Loucy (cell line): ENCODE results near the gene GNAQ.
A peak's percentile ranks its signal among the peaks of the same experiment; 100 is the strongest.

Experiments used
- H2AFZ ChIP-seq: fragments of 200-600 bp; sonication (generic); 2 replicates; pipeline ENCODE4 v1.6.0; 2016; ENCODE audit warnings: antibody characterized with exemption, mild to moderate bottlenecking, low read length, moderate library complexity
- H3F3A ChIP-seq: fragments of 200-600 bp; 2 replicates; pipeline ENCODE4 v1.6.0; 2016; ENCODE audit warnings: antibody characterized with exemption, low read depth, mild to moderate bottlenecking
- H3K27me3 ChIP-seq: fragments of 200-600 bp; sonication (generic); 2 replicates; pipeline ENCODE4 v1.6.1; 2014; ENCODE audit warnings: low read length, mild to moderate bottlenecking; ENCODE audit not compliant: insufficient read depth, poor library complexity, severe bottlenecking
- H3K36me3 ChIP-seq: fragments of 200-600 bp; sonication (generic); 2 replicates; pipeline ENCODE4 v1.6.1; 2016; ENCODE audit warnings: low read length; ENCODE audit not compliant: insufficient read depth
- H3K4me1 ChIP-seq: fragments of 200-600 bp; sonication (generic); 2 replicates; pipeline ENCODE4 v1.5.1; 2014; ENCODE audit warnings: low read length, mild to moderate bottlenecking; ENCODE audit not compliant: insufficient read depth, poor library complexity, severe bottlenecking
- H3K4me2 ChIP-seq: fragments of 200-600 bp; sonication (generic); 2 replicates; pipeline ENCODE4 v1.6.0; 2014; ENCODE audit warnings: antibody characterized with exemption, low read length, low read depth, mild to moderate bottlenecking; ENCODE audit not compliant: poor library complexity, severe bottlenecking
- H3K4me3 ChIP-seq: fragments of 200-600 bp; sonication (generic); 2 replicates; pipeline ENCODE4 v1.5.1; 2014; ENCODE audit warnings: low read length, mild to moderate bottlenecking, mixed read lengths; ENCODE audit not compliant: poor library complexity, severe bottlenecking
- H3K79me2 ChIP-seq: fragments of 200-600 bp; sonication (generic); 2 replicates; pipeline ENCODE4 v1.6.1; 2014; ENCODE audit warnings: low read length; ENCODE audit not compliant: insufficient read depth
- H3K9ac ChIP-seq: fragments of 200-600 bp; sonication (generic); 2 replicates; pipeline ENCODE4 v1.6.0; 2014; ENCODE audit warnings: mild to moderate bottlenecking, low read depth, low read length, moderate library complexity; ENCODE audit not compliant: poor library complexity, severe bottlenecking
- H3K9me2 ChIP-seq: fragments of 200-600 bp; sonication (generic); replicated peaks from 2 replicates; pipeline ENCODE4 v1.6.1; 2016; ENCODE audit warnings: low read depth, low read length, mixed read lengths
- H3K9me3 ChIP-seq: fragments of 200-600 bp; sonication (generic); 2 replicates; pipeline ENCODE4 v1.6.1; 2014; ENCODE audit warnings: mild to moderate bottlenecking, antibody characterized with exemption, low read length, low read depth; ENCODE audit not compliant: insufficient read depth
- H4K20me1 ChIP-seq: fragments of 200-600 bp; sonication (generic); 2 replicates; pipeline ENCODE4 v1.6.0; 2014; ENCODE audit warnings: antibody characterized with exemption, low read length, mild to moderate bottlenecking; ENCODE audit not compliant: insufficient read depth, poor library complexity, severe bottlenecking
- EZH2phosphoT487 ChIP-seq: fragments of 200-600 bp; IDR thresholded peaks from 2 replicates; pipeline ENCODE4 v1.6.1; 2018; ENCODE audit warnings: antibody characterized with exemption, mild to moderate bottlenecking, moderate library complexity, borderline replicate concordance
- TF ChIP-seq, protein P1 (sequence below): fragments of 200-600 bp; sonication (generic); conservative IDR thresholded peaks from 2 replicates; pipeline ENCODE4 v1.5.1; 2014; ENCODE audit warnings: mild to moderate bottlenecking, antibody characterized with exemption, low read length

GNAQ gene

DNA sequence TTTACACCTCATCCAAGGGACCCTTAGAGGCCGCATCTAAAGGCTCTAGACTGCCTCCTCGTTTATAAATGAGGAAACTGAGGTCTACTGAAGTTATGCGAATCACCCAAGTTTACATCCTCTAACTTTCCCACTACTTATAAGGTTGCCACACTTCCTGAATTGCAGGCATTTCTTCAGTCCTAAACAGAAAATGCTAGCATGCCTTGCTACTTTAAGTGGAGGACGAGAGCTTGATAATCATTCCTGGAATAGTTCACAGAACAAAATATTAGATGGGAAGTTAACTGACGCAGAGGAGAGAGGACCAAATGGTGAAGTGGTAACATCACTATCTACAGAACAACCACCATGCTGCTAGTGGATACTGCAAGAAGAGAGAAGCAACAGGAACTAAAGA lies 85.8 kb downstream of the GNAQ start:
- H3K79me2 ChIP-seq, result peaks cover 100% of the 10 kb centered on the region
- H3K36me3 ChIP-seq, result peaks cover 5% of the 10 kb centered on the region; the same call in 1 of the 2 replicates
- no peaks in the 10 kb centered on the region for H3K9me2 ChIP-seq
- TF ChIP-seq EZH2phosphoT487, result no peak
- TF ChIP-seq, protein P1, sequence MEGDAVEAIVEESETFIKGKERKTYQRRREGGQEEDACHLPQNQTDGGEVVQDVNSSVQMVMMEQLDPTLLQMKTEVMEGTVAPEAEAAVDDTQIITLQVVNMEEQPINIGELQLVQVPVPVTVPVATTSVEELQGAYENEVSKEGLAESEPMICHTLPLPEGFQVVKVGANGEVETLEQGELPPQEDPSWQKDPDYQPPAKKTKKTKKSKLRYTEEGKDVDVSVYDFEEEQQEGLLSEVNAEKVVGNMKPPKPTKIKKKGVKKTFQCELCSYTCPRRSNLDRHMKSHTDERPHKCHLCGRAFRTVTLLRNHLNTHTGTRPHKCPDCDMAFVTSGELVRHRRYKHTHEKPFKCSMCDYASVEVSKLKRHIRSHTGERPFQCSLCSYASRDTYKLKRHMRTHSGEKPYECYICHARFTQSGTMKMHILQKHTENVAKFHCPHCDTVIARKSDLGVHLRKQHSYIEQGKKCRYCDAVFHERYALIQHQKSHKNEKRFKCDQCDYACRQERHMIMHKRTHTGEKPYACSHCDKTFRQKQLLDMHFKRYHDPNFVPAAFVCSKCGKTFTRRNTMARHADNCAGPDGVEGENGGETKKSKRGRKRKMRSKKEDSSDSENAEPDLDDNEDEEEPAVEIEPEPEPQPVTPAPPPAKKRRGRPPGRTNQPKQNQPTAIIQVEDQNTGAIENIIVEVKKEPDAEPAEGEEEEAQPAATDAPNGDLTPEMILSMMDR, result no peak
- no peaks in the 10 kb centered on the region for H3K9me3 ChIP-seq
- H3K9ac ChIP-seq, result no peak overlapping the region
- no peak overlapping the region for H2AFZ ChIP-seq
- no peak overlapping the region for H3K4me3 ChIP-seq
- peak overlapping the region; percentile 1 for H3K4me2 ChIP-seq
- peaks cover 91% of the 10 kb centered on the region for H4K20me1 ChIP-seq
- peaks cover 72% of the 10 kb centered on the region for H3K4me1 ChIP-seq
- H3F3A ChIP-seq, result peaks cover 9% of the 10 kb centered on the region; the same call in 1 of the 2 replicates
- no peaks in the 10 kb centered on the region for H3K27me3 ChIP-seq

DNA sequence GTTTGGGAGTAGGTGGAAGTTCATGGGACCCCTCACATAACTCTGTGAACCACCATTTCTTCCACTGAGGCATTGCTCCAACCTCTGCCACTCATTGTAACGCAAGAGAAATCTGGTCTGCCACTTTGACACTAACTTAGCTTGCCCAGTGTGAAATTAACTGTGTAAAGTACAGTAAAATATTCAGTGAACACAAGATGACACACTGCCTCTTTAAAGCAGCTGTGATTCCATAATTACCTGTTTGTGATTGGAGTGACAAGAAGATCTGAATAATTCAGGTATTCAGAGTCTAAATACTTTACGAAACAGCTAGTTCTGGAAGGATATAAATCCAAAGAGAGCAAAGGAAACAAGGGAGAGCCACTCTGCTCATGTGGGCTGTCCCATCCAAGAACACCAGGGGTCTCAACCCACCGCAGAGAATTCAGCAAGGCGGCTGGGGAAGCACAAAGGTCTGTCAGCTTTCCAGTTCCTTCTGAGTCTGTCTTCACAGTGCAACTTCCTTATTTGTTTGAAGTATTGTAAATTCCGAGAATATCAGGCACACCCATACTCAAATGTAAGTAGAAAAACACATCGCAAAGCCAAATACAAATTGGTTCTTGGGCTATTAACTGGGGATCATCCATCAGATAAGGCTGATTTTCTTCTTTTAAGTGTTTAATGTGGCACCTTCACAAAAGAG lies 86.9 kb downstream of the GNAQ start:
- peaks cover 5% of the 10 kb centered on the region; the same call in 1 of the 2 replicates for H3K36me3 ChIP-seq
- no peak overlapping the region for H3K9ac ChIP-seq
- H3K4me3 ChIP-seq, result no peak overlapping the region
- H3K9me2 ChIP-seq, result no peaks in the 10 kb centered on the region
- H3K9me3 ChIP-seq, result no peaks in the 10 kb centered on the region
- H3F3A ChIP-seq, result peaks cover 9% of the 10 kb centered on the region; the same call in 1 of the 2 replicates
- peaks cover 88% of the 10 kb centered on the region for H4K20me1 ChIP-seq
- H3K79me2 ChIP-seq, result peaks cover 100% of the 10 kb centered on the region
- H3K4me1 ChIP-seq, result peaks cover 62% of the 10 kb centered on the region
- H3K4me2 ChIP-seq, result peak overlapping the region; percentile 60
- no peak for TF ChIP-seq EZH2phosphoT487
- no peaks in the 10 kb centered on the region for H3K27me3 ChIP-seq
- H2AFZ ChIP-seq, result no peak overlapping the region

DNA sequence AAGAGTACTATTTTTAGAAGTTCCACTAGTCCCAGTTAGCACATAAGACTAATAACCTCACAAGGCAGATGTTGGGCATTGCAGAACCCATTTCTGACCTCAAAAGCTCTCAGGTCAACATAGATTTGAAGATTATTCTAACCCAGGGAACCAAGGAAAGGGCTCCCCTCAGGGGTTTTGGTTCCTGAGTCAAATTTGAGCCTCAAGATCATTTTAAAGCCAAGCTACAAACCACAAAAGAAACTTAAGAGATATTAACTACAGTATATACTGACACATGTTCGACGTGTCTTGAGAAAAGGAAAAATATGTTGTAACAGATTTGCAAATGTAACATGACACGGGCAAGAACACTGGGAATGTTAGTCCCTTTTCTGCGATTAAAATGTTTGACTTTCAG lies 88.6 kb downstream of the GNAQ start:
- Histone ChIP-seq H4K20me1 (peaks cover 87% of the 10 kb centered on the region), H3K4me3 (peak overlapping the region; percentile 38), H3K4me1 (peaks cover 69% of the 10 kb centered on the region), H3K9me2 (no peaks in the 10 kb centered on the region), H3K27me3 (no peaks in the 10 kb centered on the region), H3K79me2 (peaks cover 100% of the 10 kb centered on the region), H3F3A (peaks cover 9% of the 10 kb centered on the region; the same call in 1 of the 2 replicates), H3K9me3 (no peaks in the 10 kb centered on the region), H3K9ac (no peak overlapping the region), H3K36me3 (peaks cover 5% of the 10 kb centered on the region; the same call in 1 of the 2 replicates), H2AFZ (no peak overlapping the region), H3K4me2 (peak overlapping the region; percentile 60)
- no peak for TF ChIP-seq EZH2phosphoT487
- TF ChIP-seq, protein P1, result no peak
